HG02610 (cell line): ENCODE data around the gene MLNR.
A peak's percentile ranks its signal among the peaks of the same experiment; 100 is the strongest.

Source experiments
- ATAC-seq: cut with Tn5 transposase; IDR thresholded peaks from one replicate; pipeline ENCODE4 v1.9.1; 2021; ENCODE audit warnings: mild to moderate bottlenecking, moderate library complexity; ENCODE audit not compliant: unreplicated experiment

MLNR gene, protein sequence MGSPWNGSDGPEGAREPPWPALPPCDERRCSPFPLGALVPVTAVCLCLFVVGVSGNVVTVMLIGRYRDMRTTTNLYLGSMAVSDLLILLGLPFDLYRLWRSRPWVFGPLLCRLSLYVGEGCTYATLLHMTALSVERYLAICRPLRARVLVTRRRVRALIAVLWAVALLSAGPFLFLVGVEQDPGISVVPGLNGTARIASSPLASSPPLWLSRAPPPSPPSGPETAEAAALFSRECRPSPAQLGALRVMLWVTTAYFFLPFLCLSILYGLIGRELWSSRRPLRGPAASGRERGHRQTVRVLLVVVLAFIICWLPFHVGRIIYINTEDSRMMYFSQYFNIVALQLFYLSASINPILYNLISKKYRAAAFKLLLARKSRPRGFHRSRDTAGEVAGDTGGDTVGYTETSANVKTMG

DNA sequence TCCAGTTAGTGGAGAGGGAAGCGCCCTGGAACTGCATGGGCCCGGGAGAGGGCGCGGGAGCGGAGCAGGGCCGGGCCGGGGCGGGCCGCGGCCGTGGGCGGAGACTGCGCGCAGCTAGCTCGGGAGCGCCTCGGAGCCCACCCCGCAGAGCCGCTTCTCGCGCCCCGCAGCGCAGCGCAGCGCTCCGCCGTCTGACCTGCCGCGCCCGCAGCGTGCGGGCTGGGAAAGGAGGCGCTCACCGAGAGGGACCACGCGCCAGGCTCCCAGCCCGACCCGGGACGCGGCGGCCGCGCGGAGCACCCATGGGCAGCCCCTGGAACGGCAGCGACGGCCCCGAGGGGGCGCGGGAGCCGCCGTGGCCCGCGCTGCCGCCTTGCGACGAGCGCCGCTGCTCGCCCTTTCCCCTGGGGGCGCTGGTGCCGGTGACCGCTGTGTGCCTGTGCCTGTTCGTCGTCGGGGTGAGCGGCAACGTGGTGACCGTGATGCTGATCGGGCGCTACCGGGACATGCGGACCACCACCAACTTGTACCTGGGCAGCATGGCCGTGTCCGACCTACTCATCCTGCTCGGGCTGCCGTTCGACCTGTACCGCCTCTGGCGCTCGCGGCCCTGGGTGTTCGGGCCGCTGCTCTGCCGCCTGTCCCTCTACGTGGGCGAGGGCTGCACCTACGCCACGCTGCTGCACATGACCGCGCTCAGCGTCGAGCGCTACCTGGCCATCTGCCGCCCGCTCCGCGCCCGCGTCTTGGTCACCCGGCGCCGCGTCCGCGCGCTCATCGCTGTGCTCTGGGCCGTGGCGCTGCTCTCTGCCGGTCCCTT, at the start of gene MLNR:
Gene MLNR (plus strand): TSS at position 303 of the 820 bp plus-strand sequence. CDS start 0 bp downstream, at position 303.
- peak; percentile 41 for ATAC-seq

DNA sequence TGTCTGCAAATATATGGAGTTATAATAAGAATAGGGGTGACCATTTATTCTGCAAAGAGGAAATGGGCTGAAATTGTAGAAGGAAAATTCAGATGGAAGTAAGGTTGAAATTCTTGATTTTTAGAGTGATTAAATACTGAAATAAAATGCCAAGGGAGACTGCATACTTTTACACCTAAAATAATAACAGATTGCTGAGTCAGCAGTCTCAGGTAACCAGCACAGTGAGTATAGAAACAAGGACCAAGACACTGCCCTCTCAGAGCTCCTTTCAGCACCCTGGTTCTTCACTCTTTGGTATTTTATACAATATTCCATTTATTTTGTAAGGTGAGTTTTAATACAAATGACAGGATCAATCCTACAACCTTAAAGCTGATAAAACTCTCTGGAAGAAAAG, 48.8 kb upstream of the MLNR start:
- no peak for ATAC-seq

DNA sequence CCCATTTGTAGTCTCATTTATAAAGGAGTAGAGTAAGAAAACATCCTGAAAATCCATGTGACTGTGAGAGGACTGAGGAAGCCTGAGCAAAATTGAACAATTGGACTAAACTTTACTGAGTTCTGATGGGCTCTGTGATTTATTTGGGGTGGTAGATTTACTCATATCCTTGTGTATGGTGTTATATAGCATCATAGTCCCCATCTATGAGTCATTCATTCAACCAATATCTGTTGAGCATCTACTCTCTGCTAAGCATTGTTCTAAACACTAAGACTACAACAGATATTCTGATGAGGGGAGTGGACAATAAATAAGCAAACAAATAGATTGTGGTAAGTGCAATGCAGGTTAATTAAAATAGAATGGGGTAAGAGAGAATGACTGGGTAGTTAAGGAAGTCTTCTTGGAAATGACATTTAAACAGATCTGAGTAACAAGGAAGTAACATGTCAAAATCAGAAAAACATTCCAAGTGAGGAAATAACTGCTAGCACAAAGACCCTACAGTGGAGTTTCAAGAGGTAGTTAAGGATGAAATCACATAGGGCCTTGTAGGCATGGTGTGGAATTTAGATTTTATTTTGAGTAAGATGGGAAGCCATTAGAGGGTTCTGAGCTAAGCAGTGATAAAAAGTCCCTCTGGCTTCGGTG, 36.3 kb upstream of the MLNR start:
- ATAC-seq = no peak

DNA sequence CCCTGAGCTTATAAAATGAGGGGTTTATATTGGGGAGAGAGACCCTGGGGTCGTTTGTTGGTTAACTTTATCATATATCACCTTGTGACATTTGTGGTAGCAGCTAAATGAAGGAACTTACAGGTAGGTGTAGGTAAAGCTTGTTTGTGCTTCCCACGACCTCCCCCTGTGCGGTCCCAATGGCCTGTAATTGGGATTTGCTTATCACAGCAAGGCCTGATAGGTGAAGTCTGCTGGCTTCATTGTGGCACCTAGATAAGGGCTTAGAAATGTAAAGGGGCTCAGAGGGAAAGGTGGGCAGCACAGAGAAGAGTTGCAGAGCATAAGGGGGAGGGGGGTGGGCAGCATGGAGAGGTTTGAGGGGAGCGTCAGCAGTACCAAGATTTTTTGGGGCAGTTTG, 35.5 kb upstream of the MLNR start:
- no peak for ATAC-seq

DNA sequence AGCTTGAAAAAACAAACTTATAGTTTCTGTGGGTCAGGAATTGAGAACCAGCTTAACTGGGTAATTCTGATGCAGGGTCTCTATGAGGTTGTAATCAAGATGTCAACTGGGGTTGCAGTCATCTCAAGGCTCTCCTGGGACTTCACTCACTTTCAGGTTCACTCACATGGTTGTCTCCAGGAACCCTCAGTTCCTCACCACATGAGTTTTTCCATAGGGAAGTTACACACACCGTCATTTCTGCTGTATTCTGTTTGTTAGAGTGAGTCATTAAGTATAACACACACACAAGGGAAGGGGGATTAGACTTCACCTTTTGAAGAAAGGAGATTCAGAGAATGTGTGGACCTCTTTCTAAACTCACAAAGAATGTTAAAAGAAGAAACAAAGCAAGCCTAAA, 34.9 kb upstream of the MLNR start:
- peak; percentile 79 for ATAC-seq

DNA sequence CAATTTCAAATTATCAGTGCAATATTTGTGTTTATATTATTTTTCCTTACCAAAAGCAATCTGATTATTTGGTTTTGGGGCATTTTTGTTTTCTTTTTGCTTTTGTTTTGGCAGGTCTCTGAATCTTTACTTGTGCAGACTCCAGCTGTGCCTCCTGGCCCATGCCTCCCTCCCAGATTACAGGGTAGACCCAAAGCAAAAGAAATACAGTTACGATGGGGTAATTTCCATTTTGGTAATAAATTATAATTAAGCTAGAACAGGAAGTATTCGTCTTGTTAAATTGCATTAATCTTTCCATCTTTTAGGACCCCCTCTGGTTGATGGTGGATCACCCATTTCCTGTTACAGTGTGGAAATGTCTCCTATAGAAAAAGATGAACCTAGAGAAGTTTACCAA, 29.2 kb upstream of the MLNR start:
- ATAC-seq = no peak

DNA sequence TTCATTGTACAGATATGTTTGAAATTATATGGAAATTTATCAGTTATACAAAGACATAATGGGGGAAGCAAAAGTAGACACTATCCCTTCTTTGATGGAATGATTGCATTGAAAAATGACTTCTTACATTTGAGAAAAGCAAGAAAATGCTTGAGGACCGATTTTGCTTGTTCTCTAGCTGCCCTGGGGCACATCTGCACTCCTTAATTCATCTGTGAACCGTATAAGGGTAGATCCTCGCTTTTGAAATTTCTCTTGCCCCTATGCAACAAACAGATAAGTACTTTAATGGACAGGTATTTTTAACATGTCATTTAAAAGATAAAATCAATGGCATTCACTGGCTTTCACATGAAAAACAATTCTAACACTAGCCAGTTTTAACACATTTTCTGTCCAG, 13.5 kb upstream of the MLNR start:
- no peak for ATAC-seq

DNA sequence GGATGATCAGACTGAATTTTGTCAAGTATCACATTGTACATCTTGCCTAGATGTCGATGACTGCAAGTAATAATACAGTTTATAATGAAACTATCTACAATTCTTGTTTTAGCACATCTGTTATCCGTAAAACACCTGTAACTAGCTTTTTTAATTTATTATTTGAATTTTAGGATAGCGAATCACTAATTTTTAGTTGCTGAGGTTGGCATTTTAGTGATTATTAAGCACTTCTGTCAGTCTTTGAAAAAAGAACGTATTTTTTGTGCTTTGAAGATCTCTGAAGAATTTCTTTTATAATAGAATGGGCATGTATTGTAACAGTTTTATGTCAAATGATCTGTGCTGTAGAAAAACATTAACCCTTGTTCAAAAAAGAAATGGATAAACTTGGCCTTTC, 11.5 kb upstream of the MLNR start:
- no peak for ATAC-seq

DNA sequence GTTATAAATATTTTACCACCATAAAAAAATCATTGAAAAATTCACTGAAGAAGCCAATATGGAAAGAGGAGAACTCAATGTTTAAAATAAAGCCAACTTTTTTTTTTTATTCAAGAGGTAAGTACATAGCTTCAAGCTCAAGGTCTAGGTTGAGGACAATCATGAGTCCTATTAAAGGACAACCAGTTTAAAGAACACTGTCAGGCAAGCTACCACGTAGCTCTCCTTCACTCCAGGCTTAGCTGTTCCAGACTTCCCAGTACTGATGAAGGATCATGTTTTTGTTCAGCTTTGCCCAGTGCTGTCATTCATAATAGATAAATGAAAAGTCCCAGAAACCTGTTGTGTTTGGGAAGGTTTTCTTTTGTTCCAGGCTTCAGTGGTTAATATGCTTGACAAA, 10.0 kb upstream of the MLNR start:
- ATAC-seq = no peak

DNA sequence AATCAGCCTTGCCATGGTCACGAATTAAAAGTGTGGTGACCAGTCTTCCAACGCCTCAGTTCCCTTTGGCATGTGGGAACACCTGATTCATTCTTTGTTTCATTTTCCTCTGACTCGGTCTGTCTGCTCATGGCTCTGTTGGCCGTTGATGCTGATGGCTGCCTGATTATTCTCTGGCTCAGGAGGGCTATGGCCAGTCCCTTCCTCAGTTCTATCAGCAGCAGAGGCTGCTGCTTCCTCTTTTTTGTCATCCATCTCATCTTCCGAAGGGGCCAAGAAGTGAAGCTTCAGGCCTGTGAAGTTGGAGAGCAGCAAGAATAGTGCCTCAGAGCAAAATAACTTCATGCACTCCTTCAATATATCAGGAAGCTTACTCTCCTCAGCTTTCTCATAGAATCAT, 9.5 kb upstream of the MLNR start:
- no peak for ATAC-seq

DNA sequence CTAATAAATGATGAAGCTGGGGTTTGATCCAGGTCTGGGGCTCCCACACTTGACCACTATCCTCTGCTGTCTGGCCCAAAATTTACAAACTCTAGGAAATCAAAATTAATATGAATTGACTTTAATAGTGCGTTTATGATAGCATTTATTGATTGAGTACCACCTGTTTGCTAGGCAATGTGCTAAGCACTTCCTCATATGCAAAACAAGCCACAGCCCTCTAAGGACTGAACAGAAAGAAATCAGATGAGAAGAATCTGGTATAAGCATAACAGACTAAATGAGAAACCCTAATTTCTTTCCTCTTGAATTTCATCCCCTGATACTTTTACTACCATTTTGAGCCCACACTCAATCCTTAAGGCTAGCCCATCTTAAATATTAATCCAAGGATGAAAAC, 6.6 kb upstream of the MLNR start:
- no peak for ATAC-seq

DNA sequence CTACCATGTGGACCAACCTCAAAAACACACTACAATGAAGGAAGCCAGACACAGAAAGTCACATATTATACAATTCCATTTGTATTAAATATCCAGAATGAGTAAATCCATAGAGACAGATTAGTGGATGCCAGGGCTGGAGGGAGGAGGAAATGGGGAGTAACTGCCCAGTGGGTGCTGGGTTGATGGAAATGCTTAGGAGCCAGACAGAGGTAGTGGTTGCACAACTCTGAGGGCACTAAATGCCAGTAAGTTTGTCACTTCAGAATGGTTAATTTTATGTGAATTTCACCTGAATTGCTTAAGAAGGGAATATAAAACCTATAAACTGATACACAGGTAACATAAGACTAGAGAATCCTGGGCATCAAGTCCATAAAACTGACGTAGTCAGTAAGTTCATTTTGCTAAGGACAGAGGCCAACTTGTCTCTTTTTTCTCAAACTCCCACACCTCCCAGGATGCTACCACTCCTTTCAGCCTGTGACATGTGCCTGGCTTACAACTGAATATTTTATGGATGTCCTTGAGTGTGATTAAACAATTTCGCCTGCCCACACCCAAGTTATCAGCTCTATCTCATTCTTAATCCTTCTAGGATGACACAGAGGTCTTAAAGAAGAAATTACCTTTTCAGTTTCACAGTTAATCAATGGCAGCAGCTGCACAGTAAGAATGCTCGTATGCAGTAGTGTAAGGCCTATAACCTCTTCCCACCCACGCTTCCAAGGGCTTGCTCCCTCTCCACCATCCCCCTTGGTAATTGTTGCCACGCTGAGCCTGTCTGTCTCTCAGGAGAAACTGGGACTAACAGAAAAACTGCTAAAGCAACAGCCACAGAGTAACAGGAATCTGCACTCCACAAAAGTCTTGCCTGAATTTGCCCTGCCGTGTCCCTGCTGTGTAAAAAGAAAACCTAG, 5.9 kb upstream of the MLNR start:
- ATAC-seq = no peak

DNA sequence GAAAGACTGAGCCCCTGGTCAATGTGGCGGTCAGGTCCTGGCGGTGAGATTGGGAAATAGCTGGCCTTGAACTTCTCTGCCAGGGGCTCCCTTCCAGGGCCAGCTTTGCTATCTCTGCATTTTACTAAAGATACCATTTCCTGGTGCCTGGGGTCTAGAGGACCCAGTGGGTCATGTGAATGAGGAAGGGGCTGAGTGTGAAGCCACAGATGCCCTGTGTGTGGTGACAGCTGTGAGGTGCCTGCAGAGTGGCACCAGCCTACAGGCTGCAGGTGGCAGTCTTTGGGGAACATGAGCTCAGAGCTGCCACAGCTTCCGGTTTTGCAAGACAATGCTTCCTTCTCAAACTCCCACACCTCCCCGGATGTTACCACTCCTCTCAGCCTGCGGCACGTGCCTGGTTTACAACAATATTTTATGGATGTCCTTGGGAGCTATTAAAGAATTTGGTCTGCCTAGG, 5.2 kb upstream of the MLNR start:
- ATAC-seq = peak; percentile 55

DNA sequence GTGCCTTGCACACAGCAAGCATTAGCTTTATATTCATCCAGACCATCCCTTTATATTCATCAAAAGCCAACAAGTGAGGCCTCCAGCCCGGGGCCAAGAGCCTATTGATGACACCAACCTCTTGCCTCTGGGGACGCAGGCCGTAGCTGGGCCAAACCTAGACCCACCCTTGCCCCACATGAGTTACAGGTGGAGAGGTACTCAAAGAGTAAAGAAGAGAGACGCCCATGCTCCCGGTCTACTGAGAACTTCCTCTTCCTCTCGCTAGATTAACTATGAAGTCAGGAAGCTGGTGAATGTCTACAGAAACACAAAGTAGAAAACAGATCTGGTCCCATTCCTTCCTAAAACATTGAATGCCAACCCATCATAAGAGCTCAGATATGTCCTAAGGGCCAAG, 3.8 kb upstream of the MLNR start:
- no peak for ATAC-seq

DNA sequence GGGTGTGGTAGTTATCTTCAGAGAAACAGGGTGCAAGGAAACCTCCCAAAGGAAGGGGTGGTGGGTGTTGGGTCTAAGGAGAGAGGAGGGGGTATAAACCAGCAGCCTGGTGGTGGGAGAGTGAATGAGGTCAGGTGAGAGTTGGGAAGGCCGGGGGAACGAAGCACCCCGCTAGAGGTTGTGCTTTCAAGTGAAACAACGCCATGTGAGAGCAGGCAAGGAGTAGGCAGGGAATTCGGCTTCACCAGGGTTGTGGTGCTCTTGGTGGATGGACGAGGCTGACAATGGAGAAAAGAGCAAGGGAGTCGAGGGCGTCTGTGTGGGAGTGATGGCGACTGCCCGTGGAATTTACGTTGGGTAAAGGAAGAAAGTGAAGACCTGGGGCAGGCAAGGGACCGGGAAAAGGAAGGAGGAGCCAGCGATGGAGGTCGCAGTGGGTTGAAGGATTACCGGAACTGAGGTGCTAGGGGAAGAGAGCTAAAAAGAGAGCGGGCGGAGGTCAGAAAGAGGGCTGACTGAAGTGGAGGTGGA, 2.1 kb upstream of the MLNR start:
- ATAC-seq = no peak

DNA sequence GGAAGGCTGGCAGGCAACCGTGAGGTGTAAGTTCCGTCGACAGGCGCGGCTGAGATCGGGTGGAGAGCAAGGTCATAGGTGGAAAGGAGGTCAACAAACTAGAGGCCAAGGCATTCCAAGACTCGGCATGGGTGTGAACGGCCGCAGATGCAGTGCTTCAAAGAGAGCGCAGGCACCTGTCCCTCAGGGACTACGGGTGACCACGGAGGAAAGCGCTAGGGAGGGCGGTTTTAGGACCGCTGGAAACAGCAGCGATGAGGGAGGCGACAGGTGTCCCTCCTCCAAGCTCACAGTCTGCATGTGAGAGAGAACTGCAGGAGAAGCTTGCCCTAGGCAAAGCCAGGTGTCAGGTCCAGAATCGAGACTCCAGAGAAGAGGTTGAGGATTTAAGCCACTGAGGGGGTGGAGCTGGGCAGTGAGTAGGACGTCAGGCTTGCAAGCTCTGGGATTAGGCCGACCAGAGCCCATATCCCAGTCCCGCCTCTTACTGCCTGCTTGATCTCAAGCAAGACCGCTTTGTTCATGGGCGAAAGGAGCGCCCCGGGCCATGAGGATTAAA, 1.6 kb upstream of the MLNR start:
- no peak for ATAC-seq

DNA sequence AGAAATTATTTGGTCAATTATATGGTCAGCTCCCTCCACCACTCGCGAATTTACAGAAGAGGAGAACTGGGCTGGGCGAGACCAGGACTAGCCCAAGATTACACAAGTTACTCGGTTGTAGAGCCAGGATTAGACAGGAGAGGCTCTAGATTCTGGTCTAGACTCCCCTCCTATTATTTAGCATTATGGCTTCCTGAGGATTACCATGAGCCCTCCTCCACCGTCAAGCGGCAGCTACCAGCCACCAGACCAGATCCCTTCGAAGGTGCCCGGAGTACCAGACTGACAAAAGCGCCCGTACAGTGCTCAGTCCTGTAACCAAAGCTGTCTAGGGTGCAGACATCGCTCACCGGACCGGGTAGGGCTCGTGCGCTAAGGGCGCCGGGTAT, 497 bp upstream of the MLNR start:
- no peak for ATAC-seq

DNA sequence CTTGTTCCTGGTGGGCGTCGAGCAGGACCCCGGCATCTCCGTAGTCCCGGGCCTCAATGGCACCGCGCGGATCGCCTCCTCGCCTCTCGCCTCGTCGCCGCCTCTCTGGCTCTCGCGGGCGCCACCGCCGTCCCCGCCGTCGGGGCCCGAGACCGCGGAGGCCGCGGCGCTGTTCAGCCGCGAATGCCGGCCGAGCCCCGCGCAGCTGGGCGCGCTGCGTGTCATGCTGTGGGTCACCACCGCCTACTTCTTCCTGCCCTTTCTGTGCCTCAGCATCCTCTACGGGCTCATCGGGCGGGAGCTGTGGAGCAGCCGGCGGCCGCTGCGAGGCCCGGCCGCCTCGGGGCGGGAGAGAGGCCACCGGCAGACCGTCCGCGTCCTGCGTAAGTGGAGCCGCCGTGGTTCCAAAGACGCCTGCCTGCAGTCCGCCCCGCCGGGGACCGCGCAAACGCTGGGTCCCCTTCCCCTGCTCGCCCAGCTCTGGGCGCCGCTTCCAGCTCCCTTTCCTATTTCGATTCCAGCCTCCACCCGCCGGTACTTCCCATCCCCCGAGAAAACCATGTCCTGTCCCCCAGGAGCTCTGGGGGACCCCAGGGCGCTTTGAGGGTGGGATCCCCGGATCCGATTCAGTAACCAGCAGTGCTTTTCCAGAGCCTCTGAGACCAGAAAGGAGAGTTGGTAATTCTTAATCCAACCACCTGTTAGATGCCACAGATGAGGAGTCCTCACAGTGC, 885 bp downstream of the MLNR start:
- ATAC-seq = no peak

DNA sequence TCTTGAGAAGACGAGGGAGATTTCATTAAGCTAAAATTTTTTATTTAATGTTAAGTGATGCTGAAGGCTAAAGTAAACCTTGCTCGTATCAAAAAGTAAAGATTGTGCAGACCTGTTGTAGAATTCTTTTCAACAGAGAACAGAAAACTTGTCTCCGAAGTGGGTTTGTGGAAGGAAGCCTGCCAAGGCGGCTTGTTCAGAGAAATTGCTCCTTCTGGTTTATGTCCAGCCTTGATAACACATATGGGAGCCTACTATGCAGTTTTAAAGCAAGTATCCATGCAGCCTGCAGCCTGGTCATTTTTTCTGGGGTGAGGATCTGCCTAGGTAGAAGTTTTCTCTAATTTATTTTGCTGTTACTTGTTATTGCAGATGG, 1.4 kb downstream of the MLNR start:
- ATAC-seq = no peak
